ENCODE results near the gene SH3RF3. TPM values are rescaled to one million over a fixed set of nuclear protein-coding genes. Genes with fewer than 3 reads are reported as not detected.

Gene SH3RF3
- total RNA-seq, 1 experiment from 2014 or later: 21.7 TPM

DNA sequence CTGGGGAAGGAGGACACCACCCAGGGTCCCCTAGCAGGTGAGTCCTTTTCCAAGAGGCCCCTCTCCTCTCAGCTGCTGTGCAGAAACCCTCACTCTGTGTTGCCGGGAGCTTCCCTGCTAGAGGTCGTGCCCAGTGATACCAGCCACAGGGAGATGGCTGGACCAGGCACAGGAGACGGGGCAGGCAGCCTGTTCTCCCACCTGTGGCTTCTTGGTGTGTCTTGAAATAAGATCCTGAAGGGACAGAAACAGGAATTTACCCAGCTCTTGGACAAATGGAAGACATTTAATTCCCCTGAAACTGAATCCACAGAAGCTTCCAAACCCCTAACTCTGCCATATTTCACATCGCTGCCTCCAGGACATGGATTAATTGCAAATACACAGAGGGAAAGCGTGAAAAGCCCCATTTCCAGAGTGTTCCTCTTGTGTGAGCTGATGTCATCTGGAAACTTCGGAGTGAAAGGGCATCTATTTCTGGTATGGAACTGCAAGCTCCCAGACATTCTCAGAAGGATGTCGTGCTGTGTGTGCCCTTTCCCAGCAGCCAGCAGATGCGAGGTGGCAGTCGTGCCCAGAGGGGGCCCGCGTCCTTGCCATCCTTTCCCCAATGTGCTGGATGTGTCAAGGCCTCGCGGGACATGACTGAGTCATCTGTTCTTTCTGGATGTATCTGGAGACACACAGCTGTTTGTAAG is 307.0 kb downstream of the SH3RF3 start:
- Mint-ChIP-seq H3K27ac (ENCODE audit: low read depth, unreplicated experiment) (no peak overlapping the region), H3K9me3 (ENCODE audit: unreplicated experiment) (peaks cover 16% of the 10 kb centered on the region), H3K4me3 (ENCODE audit: unreplicated experiment) (no peak overlapping the region), H3K27me3 (ENCODE audit: insufficient read depth, unreplicated experiment) (no peaks in the 10 kb centered on the region), H3K36me3 (ENCODE audit: insufficient read depth, unreplicated experiment) (peaks cover 35% of the 10 kb centered on the region), H3K4me1 (ENCODE audit: insufficient read depth, unreplicated experiment) (no peaks in the 10 kb centered on the region)
- BruUV-seq (replicated peaks): no TSS peak
- TF ChIP-seq, protein P1, sequence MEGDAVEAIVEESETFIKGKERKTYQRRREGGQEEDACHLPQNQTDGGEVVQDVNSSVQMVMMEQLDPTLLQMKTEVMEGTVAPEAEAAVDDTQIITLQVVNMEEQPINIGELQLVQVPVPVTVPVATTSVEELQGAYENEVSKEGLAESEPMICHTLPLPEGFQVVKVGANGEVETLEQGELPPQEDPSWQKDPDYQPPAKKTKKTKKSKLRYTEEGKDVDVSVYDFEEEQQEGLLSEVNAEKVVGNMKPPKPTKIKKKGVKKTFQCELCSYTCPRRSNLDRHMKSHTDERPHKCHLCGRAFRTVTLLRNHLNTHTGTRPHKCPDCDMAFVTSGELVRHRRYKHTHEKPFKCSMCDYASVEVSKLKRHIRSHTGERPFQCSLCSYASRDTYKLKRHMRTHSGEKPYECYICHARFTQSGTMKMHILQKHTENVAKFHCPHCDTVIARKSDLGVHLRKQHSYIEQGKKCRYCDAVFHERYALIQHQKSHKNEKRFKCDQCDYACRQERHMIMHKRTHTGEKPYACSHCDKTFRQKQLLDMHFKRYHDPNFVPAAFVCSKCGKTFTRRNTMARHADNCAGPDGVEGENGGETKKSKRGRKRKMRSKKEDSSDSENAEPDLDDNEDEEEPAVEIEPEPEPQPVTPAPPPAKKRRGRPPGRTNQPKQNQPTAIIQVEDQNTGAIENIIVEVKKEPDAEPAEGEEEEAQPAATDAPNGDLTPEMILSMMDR (IDR thresholded peaks at IDR 0.05; ENCODE audit: unreplicated experiment): no peak
- POLR2A ChIA-PET: interaction anchor here (0.7 kb wide), 1 partner anchor 10 kb away, joined by 3 read pairs; no protein-coding TSS in a partner anchor
- DNase-seq (ENCODE audit: unreplicated experiment): no peak
- intact Hi-C loops (cut with micrococcal nuclease): no loop called here
- CTCF ChIA-PET: interaction anchor here (0.5 to 0.9 kb wide), 2 partner anchors 75 to 78 kb away, joined by 3 read pairs; no protein-coding TSS in a partner anchor

DNA sequence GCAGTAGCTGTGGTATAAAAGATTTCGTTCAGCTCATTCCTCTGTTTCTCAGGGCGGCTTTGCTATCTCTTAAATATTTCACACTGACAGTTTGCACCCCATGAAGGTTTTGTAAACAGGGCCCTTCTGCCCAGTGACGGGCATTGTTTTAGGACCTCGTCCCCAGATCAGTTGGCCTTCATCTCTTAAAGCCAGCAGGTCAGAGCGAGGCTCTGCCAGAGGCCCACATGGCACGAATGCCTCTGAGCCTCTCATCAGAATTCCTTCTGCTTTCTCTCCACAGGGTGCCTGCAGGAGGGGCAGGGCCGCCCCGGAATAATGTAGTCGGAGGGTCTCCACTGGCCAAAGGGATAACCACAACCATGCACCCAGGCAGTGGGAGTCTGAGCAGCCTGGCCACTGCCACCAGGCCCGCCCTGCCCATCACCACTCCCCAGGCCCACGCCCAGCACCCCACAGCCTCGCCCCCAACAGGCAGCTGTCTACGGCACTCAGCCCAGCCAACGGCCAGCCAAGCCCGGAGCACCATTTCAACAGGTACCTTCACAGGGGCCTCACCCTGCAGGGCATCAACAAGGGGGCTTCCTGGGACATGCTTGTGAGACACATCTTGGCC is 307.7 kb downstream of the SH3RF3 start:
- POLR2A ChIA-PET: no interaction called here

DNA sequence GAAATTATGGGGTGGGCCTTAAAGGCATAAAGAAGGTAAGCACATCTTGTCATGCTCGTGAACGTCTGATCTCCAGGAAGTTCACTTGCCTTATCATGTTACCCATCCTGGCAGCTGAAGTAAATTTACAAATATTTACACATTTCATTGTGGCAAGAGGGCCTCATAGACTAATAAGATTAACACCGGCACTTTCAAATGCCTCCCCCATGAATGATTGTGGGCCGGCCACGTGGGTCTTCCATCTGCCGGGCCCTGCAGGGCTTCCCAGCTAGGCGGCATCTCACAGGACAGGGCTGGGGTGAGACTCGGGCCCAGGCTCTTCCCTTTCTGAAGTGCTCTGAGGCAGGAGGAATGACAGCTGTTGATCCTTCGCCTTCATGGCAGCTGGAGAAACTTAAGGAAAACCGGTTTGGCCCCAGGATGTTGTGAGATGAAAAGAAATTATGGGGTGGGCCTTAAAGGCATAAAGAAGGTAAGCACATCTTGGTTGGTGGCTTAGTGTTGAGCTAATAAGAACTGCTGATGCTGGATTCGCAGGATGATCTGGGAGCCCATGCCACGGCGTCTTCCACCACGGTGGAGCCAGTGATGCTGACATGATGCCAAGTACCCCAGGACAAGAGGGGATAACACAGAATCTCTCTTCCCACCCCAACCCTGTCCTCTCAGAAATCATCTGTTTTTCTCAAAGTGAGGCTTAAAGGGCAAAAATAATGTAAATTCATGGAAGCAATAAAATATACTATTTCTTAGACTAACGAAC is 308.5 kb downstream of the SH3RF3 start:
- no peak for DNase-seq (ENCODE audit: unreplicated experiment)
- Mint-ChIP-seq H3K4me1 (ENCODE audit: insufficient read depth, unreplicated experiment) (no peaks in the 10 kb centered on the region), H3K27ac (ENCODE audit: low read depth, unreplicated experiment) (no peak overlapping the region), H3K27me3 (ENCODE audit: insufficient read depth, unreplicated experiment) (no peaks in the 10 kb centered on the region), H3K36me3 (ENCODE audit: insufficient read depth, unreplicated experiment) (peaks cover 42% of the 10 kb centered on the region), H3K9me3 (ENCODE audit: unreplicated experiment) (peaks cover 29% of the 10 kb centered on the region), H3K4me3 (ENCODE audit: unreplicated experiment) (no peak overlapping the region)
- ChIA-PET CTCF (interaction anchor here (0.6 kb wide), 1 partner anchor 121 kb away, joined by 3 read pairs; no protein-coding TSS in a partner anchor), POLR2A (no interaction called here)
- intact Hi-C loops (cut with micrococcal nuclease): no loop called here
- BruUV-seq (replicated peaks): no TSS peak
- TF ChIP-seq, protein P1 (IDR thresholded peaks at IDR 0.05; ENCODE audit: unreplicated experiment): no peak

More for the DNA sequence above, 307.7 kb downstream of the SH3RF3 start:
- no peak overlapping the region for H3K27ac Mint-ChIP-seq (ENCODE audit: low read depth, unreplicated experiment)
- TF ChIP-seq, protein P1 (IDR thresholded peaks at IDR 0.05; ENCODE audit: unreplicated experiment): no peak
- peaks cover 42% of the 10 kb centered on the region for H3K36me3 Mint-ChIP-seq (ENCODE audit: insufficient read depth, unreplicated experiment)
- no peaks in the 10 kb centered on the region for H3K4me1 Mint-ChIP-seq (ENCODE audit: insufficient read depth, unreplicated experiment)
- intact Hi-C loops (cut with micrococcal nuclease): no loop called here
- CTCF ChIA-PET: interaction anchor here (0.5 to 0.6 kb wide), 2 partner anchors 74 to 121 kb away, joined by 3 read pairs; no protein-coding TSS in a partner anchor
- peaks cover 23% of the 10 kb centered on the region for H3K9me3 Mint-ChIP-seq (ENCODE audit: unreplicated experiment)
- no peak for DNase-seq (ENCODE audit: unreplicated experiment)
- H3K27me3 Mint-ChIP-seq (ENCODE audit: insufficient read depth, unreplicated experiment): no peaks in the 10 kb centered on the region
- no peak overlapping the region for H3K4me3 Mint-ChIP-seq (ENCODE audit: unreplicated experiment)
- no TSS peak for BruUV-seq (replicated peaks)

DNA sequence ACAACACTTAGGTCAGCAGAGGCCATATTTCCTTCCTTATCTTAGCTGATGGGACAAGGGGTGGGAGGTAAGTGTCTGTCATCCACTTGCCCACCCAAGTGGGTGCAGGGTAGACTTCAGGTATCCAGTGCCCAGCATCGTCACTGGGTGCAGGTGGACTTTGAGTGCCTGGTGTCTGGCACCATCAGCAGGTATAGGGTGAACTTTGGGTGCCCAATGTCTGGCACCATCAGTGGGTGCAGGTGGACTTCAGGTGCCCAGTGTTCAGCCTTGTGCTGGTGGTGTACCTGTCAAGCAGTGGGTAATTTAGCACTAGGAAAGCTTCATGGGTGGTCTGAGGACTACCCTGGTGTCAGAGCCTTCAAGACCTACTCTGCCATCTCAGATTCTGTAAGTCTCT is 309.1 kb downstream of the SH3RF3 start:
- intact Hi-C loops (cut with micrococcal nuclease): no loop called here

More for the DNA sequence above, 309.1 kb downstream of the SH3RF3 start:
- ChIA-PET CTCF (no interaction called here), POLR2A (no interaction called here)
- Mint-ChIP-seq H3K27ac (ENCODE audit: low read depth, unreplicated experiment) (no peak overlapping the region), H3K36me3 (ENCODE audit: insufficient read depth, unreplicated experiment) (peaks cover 42% of the 10 kb centered on the region), H3K9me3 (ENCODE audit: unreplicated experiment) (peaks cover 32% of the 10 kb centered on the region), H3K27me3 (ENCODE audit: insufficient read depth, unreplicated experiment) (no peaks in the 10 kb centered on the region), H3K4me3 (ENCODE audit: unreplicated experiment) (no peak overlapping the region), H3K4me1 (ENCODE audit: insufficient read depth, unreplicated experiment) (no peaks in the 10 kb centered on the region)
- no TSS peak for BruUV-seq (replicated peaks)
- TF ChIP-seq, protein P1 (IDR thresholded peaks at IDR 0.05; ENCODE audit: unreplicated experiment): no peak
- no peak for DNase-seq (ENCODE audit: unreplicated experiment)
